Raji (cell line): ENCODE measurements around the gene WDR18.

Experiments
- POLR2A ChIP-seq: IDR thresholded peaks from 2 replicates; pipeline ENCODE4 v1.6.1; 2011; ENCODE audit warnings: low read depth, low read length, control low read depth; ENCODE audit not compliant: insufficient read depth

WDR18 gene

DNA sequence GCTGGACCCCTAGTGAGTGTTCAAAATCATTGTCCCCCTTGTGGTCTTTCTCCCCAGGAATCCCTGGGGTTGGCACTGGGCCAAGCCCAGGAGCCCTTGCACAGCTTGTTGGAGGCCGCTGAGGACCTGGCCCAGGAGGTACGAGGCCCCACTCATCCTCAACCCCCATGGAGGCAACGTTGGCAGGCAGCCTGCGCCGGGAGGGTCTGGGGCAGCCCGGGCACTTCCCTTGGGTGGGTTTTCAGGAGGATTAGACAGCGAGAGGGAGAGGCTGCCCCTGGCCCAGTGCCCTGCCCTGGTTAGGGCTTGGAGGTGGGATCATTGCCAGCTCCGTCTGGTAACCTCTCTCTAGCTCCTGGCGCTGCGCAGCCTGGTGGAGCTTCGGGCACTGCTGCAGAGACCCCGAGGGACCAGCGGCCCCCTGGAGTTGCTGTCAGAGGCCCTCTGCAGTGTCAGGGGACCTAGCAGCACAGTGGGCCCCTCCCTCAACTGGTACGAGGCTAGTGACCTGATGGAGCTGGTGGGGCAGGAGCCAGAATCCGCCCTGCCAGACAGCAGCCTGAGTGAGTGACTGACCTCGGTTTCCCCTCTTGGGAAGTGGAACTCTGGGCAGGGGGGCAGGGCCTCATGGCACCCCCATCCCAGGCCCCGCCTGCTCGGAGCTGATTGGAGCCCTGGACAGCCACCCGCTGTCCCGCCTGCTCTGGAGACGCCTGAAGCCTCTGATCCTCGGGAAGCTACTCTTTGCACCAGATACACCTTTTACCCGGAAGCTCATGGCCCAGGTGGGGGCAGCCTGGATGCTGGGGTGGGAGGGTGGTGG lies 58.8 kb downstream of the WDR18 start:
- TF ChIP-seq POLR2A: no peak
